H1 (cell line): ENCODE data around the gene FGFR2.

Source experiments
- CHD1 ChIP-seq: IDR thresholded peaks from 2 replicates; pipeline ENCODE4 v1.6.1; 2012; ENCODE audit warnings: low read depth, low read length, improper control_type of control experiment
- EZH2 ChIP-seq: fragments of 200-600 bp; sonication (generic); IDR thresholded peaks from 2 replicates; pipeline ENCODE4 v1.7.1; 2012; ENCODE audit warnings: low read depth, mild to moderate bottlenecking, moderate library complexity, low read length, inconsistent platforms; ENCODE audit not compliant: severe bottlenecking
- GABPA ChIP-seq: IDR thresholded peaks from 2 replicates; pipeline ENCODE4 v1.6.1; 2011; ENCODE audit warnings: mild to moderate bottlenecking, low read length, moderate library complexity, borderline replicate concordance; ENCODE audit not compliant: insufficient read depth
- POLR2AphosphoS5 ChIP-seq: IDR thresholded peaks from 2 replicates; pipeline ENCODE4 v1.6.1; 2011; ENCODE audit warnings: low read depth, low read length

DNA sequence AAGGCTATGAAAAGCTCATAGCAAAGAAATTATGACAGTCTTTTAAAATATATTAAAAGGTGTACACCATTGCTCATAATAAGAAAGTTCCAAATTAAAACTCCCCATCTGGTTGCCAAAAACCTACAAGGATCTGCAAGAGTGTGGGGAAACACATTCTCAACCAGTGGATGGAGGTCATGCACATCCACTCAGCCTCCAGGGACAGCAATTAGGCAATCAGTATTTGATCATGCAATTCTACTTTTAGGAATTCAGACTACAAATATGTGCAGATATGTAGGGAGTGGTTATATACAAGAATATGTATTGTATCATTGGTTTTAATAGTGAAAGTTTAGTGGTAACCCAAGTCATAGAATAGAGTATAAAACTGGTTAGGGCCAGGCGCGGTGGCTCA is 157.8 kb downstream of the FGFR2 start:
- TF ChIP-seq GABPA: no peak
- no peak for TF ChIP-seq POLR2AphosphoS5
- no peak for TF ChIP-seq EZH2
- no peak for TF ChIP-seq CHD1
